ENCODE measurements around the gene CYP26B1.

DNA sequence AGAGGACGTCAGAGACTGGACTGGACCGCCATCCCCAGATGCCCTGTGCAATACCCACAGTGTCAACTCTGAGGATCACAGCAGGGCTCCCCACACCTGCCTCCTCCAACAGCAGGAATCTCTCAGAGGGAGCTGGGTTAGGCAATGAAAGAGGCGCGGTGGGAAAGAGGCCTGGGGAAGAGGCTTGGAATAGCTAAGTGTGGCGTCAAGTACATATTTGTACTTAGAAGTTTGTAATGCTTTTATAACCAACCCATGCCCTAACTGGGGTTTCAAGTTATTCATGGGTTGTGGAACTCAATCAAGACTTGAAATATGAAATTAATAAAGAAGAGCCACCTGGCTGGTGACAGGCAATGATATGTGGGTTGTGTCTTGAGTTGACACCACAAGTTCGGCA, 28.7 kb downstream of the CYP26B1 start:
- TF ChIP-seq POLR2A (IDR thresholded peaks at IDR 0.05): no peak
- TF ChIP-seq, protein P1, sequence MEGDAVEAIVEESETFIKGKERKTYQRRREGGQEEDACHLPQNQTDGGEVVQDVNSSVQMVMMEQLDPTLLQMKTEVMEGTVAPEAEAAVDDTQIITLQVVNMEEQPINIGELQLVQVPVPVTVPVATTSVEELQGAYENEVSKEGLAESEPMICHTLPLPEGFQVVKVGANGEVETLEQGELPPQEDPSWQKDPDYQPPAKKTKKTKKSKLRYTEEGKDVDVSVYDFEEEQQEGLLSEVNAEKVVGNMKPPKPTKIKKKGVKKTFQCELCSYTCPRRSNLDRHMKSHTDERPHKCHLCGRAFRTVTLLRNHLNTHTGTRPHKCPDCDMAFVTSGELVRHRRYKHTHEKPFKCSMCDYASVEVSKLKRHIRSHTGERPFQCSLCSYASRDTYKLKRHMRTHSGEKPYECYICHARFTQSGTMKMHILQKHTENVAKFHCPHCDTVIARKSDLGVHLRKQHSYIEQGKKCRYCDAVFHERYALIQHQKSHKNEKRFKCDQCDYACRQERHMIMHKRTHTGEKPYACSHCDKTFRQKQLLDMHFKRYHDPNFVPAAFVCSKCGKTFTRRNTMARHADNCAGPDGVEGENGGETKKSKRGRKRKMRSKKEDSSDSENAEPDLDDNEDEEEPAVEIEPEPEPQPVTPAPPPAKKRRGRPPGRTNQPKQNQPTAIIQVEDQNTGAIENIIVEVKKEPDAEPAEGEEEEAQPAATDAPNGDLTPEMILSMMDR (IDR thresholded peaks at IDR 0.05 in 4 of 5, conservative IDR thresholded peaks at IDR 0.05 in 1 of 5): no peak
